Stimulated activated CD8-positive, alpha-beta memory T cell treated with anti-CD3 and anti-CD28 coated beads, Interleukin-7, amount 100 ng/mL, for 4 hours (primary cell): ENCODE data around the gene CFB.
"Not testable (repeated sequence)": the region's sequence is repeated elsewhere in the genome, so short reads cannot be mapped to it uniquely, and the experiment has no call there.

Source experiments
- DNase-seq, 2 donors: peaks; one replicate each; pipeline ENCODE4 v3.0.0-alpha.2; 2020; ENCODE audit warnings: low read depth in 2 of 2

CFB gene

DNA sequence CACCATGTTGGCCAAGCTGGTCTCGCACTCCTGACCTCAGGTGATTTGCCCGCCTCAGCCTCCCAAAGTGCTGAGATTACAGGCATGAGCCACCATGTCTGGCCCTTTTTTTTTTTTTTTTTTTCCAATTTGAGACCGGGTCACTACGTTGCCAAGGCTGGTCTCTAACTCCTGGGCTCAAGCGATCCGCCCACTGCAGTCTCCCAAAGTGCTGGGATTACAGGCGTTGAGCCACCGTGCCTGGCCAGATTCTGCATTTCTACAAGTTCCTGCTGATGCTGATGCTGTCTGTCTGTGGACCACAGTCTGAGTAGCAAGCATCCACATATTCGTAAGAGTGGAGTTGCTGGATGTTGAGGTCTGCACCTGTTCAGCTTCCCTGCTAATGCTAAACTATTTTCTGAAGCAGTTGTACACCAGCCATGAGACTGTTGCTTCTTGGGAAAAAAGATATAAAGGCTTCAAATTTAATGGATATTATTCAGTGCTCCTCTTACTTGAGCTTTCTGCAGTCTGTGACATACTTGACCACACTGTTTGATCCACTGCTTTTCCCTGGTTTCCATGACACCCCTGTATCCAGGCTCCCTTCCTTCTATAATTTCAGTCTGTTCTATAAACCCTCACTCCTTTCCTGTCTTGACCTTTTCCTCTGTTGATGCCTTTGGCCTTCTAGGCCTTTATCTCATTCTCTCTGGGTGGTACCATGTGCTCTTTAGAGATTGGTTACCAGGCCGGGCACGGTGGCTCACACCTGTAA is 33.9 kb upstream of the CFB start:
- no peak for DNase-seq

DNA sequence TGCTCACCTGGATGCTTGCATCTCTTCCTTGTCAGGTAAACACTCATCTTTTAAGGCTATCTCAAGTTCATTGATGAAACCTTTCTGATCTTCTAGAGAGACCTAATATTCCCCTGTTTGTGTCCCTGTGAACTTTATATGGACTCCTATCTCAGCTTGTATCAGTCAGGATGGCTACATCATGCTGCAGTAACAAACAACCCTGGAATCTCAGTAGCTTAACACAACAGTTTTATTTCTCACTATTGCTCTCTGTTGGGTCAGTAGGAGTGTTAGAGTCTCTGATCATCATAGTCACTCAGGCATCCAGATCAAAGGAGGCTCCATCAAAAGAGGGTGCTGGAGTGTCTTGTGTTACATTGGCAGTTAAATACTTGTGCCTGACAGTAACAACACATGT is 30.5 kb upstream of the CFB start:
- no peak for DNase-seq

DNA sequence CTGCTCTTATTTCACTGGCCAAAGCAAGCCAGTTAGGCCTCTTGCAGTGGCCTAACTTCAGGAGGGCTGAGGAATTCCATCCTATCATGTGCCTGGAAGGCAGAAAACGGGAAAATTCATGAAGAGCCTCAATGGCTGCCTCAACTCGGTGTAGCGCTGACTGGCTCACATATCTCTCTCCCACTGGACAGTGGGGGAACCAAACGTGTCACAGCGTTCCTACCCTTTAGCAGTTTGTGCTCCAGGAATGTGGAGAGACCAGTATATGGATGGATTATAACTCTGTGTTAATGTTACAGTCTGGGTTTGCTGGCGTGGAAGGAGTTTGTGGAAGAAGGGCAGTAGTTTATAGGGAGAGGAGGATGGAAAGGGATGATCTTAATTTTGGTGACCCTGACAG is 30.1 kb upstream of the CFB start:
- DNase-seq = no peak

DNA sequence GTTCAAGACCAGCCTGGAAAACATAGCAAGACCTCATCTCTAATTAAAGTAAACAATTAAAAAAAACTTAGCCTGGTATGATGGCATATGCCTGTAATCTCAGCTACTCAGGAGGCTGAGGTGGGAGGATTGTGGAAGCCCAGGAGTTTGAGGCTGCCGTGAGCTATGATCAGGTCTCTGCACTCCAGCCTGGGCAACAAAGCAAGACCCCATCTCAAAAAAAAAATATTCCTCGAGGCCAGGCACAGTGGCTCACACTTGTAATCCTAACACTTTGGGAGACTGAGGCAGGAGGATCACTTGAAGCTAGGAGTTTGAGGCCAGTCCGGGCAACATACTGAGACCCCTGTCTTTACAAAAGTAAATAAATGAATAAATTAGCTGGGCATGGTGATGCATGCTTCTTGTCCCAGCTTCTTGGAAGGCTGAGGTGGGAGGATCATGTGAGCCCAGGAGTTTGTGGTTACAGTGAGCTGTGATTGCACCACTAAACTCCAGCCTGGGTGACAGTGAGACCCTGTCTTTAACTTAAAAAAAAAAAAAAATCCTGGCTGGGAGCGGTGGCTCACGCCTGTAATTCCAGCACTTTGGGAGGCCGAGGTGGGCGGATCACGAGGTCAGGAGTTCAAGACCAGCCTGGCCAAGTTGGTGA is 27.7 kb upstream of the CFB start:
- DNase-seq = no peak

DNA sequence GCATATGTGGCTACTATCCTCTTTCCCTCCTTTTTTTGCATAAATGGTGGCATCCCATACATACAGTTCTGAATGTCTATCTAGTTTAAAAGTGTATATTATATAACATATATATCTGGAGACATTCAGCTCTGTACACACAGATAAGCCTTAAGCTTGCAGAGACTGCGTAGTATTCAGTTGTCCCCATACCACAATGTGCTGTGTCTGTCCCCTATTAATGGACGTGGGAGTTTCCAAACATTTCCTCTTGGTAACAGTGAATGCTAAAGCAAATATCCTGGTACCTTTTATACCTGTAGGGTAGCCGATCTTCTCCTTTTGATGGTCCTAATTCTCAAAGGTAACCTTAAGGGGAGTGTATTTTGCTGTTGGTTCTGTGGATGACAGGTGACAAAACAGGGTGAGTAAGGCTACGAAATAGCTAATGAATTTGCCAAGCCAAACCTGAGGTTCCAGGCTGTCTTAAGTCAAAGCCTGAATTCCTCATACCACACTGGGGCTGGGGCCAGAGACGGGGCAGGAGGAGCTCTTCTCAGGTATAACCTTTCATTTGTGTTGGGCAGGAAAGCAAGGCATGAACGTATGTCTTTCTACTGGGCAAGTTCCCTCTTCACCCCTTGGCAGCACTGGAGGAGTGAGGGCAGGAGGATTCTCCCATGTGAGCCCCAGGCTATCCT is 26.1 kb upstream of the CFB start:
- no peak for DNase-seq

DNA sequence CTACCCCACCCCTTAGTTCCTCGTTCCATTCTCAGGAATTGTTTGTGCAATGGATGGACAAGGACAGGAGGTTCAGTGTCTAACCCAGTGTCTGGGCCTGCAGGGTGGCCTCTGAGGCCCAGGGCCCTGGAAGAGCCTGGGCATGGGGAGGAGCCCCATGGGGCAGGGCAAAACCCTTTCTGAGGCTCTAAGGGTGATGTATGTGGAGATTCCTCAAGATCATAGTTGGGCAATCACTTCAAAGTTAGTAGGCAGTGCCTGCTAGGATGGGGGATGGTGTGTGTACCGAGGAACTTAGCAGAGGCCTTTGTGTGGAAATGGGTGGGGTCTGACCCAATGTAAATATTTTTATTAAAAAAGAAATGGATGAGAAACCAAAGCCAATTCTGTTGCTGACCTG is 25.1 kb upstream of the CFB start:
- DNase-seq = no peak

DNA sequence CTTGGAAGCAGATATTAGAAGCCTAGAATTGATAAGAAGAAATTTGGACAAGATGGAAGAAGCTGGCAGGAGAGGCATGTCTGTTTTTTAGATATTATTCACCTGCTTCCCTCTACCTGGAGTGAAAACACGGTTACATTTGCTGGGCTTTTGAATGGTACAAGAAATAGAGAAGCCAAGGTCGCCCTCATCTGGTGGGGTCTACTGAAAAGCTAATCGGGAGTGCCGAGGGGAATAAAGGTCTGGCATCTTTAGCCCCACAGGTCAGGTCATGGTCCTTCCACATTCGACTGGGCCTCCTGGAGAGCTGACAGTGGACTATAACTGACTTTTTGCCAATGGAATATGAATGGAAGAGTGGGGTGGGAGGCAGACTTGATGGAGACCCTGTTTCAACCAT is 23.0 kb upstream of the CFB start:
- DNase-seq = no peak

DNA sequence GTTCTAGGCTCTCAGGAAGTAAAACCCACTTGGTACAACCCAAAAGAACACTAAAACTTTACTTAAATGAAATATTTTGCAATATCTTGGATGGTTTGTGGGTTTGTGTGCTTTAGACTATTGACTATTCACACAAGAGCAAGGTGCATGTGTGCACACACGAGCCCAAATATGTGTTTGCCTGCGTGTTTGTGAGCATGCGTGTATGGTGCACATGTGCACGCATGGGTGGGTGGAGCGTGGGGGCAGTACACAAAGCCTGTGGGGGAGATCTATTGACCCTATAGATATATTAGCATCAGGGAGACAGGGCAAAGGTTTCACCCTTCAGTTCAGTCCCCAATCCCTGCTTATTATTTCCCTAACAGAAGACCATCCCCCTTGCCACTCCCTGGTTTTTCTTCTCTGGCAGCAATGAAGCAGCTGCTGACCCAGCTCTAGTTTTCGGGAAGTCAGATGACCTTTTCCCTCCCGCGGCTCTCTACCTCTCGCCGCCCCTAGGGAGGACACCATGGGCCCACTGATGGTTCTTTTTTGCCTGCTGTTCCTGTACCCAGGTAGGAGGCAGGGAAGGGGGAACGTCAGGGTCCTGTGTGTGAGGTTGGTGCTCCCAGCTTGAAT is 18.5 kb upstream of the CFB start, which contains the start of gene C2:
Gene C2, plus strand, starts transcription at position 476 of the 621 bp plus-strand sequence. Its CDS starts 36 bp downstream, at position 512.
- DNase-seq = no peak

DNA sequence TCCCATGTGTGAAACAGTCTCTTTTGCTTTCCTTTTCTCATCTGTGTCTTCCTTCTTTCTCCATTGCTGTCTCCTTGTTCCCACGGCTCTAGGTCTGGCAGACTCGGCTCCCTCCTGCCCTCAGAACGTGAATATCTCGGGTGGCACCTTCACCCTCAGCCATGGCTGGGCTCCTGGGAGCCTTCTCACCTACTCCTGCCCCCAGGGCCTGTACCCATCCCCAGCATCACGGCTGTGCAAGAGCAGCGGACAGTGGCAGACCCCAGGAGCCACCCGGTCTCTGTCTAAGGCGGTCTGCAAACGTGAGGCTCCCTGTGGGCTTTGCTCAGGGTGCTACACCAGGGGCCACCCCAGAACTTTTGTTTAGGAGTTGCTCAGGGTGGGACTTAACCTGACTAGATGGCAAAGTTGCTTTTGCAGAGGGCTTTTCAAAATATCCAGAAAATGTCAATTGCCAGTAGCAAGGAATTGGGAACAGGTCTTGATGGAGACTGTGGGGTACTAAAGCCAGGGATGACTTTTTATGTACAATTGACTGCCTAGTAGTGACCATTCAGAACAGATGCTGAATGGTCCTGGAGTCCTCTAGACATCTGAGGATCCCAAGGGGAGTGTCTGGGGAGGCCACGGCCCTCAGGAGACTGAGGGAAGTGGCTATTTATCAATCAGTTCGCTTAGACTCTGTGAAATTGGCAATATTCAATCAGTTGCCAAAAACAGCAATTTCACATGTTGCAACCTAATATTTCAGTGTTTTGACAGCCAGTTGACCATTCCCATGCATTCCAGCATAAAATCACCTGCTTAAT is 17.8 kb upstream of the CFB start:
- DNase-seq = no peak

DNA sequence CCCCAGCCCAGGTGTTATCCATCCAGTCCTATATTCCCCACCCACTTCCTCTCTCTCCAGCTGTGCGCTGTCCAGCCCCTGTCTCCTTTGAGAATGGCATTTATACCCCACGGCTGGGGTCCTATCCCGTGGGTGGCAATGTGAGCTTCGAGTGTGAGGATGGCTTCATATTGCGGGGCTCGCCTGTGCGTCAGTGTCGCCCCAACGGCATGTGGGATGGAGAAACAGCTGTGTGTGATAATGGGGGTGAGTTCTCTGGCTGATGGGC is 17.3 kb upstream of the CFB start:
- DNase-seq = no peak

DNA sequence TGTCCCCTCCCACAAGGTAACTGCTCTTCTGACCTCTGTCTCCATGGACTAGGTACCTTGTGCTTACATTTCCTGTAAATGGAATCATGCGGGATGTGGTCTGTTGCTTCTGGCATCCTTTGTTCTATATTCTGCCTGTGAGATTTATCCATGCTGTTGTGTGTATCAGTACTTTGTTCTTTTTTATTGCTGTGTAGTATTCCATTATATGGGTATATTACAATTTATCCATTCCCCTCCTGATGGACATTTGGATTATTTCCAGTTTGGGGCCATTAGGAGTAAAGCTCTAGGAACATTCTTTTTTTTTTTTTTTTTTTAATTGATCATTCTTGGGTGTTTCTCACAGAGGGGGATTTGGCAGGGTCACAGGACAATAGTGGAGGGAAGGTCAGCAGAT is 14.9 kb upstream of the CFB start:
- no peak for DNase-seq

DNA sequence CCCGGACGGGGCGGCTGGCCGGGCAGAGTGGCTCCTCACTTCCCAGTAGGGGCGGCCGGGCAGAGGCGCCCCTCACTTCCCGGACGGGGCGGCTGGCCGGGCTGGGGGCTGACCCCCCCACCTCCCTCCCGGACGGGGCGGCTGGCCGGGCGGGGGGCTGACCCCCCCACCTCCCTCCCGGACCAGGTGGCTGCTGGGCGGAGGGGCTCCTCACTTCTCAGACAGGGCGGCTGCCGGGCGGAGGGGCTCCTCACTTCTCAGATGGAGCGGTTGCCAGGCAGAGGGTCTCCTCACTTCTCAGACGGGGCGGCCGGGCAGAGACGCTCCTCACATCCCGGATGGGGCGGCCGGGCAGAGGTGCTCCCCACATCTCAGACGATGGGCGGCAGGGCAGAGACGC is 13.8 kb upstream of the CFB start:
- DNase-seq = not testable (repeated sequence)

DNA sequence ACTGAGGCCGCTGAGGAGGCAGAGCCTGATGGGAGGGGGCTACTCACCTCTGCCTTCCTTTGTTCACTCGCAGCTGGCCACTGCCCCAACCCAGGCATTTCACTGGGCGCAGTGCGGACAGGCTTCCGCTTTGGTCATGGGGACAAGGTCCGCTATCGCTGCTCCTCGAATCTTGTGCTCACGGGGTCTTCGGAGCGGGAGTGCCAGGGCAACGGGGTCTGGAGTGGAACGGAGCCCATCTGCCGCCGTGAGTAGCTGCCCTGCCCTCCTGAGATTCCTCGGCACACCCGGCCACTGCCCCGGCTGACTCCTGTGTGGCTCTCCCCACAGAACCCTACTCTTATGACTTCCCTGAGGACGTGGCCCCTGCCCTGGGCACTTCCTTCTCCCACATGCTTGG is 12.4 kb upstream of the CFB start:
- no peak for DNase-seq

DNA sequence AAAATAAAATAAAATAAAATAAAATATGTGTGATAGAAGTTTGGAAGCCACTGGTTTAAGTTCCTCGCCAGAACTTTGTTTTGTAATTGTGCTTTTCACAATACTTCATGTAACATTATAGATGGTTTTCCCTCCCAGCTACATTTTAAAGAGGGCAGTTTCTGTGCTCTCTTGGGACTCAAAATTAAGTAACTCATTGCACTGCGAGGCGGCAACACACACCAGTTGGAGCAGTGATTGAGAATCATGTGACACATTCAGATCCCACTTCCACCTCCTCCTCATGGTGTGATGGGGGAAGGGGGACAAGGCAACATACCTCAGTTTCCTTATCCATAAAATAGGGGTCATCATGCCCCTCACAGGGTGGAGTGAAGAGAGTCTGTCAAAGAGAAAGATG is 10.9 kb upstream of the CFB start:
- DNase-seq = no peak

DNA sequence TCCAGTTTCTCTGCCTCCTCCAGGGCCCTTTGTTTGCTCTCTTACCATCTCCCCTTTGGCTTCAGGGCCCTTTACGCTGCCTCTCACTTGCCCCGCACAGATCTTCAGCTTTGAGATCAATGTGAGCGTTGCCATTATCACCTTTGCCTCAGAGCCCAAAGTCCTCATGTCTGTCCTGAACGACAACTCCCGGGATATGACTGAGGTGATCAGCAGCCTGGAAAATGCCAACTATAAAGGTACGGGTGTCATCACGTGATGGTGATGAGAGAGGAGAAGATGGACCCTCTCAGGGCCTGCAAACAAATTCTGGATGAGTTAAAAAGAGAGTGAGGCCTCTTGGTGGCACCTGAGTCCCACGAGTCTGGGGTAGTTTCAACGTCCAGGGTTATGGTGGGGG is 10.1 kb upstream of the CFB start:
- DNase-seq = no peak

DNA sequence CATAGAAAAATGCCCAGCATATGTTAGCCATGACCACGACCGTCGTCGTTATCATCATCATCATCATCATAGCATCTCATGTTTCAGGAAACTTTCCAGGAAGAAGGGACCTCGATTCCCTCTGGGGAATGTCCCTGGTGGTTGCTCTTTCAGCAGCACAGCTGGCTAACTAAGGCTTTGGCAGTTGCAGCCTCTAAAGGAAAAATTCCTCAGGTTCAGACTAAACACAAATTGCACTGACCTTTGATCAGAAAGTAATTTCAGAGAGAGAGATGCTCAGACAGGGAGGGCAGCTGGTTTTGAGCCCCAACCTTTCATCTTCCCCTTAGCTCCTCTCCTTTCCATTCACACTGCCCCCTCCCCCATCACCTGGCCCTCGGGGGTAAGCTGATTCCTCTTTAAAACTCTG is 5.6 kb upstream of the CFB start:
- no peak for DNase-seq

DNA sequence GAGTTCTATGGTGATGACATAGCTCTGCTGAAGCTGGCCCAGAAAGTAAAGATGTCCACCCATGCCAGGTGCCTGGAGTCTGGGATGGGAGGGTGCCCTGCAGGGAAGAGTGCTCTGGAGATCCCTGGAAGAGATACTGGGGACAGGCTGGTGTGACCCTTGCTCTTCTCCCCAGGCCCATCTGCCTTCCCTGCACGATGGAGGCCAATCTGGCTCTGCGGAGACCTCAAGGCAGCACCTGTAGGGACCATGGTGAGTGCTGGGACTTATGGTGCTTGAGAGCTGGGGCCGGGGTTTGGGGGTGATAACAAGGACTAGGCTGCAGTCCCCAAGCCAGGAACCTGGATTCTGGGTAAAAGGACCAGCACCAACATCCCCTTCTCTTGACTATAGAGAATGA is 2.2 kb upstream of the CFB start:
- DNase-seq = no peak

DNA sequence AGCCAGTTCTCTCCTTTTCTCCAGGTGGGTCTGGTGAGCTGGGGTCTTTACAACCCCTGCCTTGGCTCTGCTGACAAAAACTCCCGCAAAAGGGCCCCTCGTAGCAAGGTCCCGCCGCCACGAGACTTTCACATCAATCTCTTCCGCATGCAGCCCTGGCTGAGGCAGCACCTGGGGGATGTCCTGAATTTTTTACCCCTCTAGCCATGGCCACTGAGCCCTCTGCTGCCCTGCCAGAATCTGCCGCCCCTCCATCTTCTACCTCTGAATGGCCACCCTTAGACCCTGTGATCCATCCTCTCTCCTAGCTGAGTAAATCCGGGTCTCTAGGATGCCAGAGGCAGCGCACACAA is 765 bp upstream of the CFB start:
- DNase-seq = no peak

DNA sequence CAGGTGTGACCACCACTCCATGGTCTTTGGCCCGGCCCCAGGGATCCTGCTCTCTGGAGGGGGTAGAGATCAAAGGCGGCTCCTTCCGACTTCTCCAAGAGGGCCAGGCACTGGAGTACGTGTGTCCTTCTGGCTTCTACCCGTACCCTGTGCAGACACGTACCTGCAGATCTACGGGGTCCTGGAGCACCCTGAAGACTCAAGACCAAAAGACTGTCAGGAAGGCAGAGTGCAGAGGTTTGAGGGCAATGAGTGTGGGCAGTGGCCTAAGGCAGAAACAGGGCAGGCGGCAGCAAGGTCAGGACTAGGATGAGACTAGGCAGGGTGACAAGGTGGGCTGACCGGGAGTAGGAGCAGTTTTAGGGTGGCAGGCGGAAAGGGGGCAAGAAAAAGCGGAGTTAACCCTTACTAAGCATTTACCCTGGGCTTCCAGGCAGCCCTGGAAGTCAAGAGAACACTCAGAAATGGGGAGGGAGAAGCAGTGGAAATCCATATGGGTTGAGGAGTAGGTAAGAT is 533 bp downstream of the CFB start:
- DNase-seq = no peak

DNA sequence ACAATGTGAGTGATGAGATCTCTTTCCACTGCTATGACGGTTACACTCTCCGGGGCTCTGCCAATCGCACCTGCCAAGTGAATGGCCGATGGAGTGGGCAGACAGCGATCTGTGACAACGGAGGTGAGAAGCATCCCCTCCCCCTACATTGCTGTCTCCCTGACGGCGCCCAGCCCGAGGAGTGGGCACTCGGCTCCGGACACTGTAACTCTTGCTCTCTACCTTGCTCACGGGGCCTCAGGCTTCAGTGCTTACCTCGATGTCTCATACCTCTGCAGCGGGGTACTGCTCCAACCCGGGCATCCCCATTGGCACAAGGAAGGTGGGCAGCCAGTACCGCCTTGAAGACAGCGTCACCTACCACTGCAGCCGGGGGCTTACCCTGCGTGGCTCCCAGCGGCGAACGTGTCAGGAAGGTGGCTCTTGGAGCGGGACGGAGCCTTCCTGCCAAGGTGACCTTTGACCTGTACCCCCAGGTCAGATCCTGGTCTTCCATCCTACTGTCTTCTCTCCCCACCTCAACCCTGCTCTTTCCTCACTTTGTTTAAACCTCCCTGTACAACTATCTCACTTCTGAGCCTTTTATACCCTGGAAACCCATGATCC is 1.3 kb downstream of the CFB start:
- DNase-seq = no peak

DNA sequence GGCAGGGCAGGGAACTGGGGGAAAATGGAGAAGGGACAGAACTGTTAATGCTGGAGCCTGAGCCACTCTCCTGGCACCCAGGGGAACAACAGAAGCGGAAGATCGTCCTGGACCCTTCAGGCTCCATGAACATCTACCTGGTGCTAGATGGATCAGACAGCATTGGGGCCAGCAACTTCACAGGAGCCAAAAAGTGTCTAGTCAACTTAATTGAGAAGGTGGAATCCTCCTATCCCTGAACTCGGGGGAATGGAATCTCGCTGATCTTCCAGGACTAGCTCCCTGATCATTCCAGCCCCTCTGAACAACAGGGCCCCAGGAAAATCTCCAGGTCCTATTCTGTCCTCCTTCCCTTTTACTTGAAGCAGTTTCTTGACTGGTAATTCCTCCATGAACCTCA is 2.0 kb downstream of the CFB start:
- DNase-seq = no peak

DNA sequence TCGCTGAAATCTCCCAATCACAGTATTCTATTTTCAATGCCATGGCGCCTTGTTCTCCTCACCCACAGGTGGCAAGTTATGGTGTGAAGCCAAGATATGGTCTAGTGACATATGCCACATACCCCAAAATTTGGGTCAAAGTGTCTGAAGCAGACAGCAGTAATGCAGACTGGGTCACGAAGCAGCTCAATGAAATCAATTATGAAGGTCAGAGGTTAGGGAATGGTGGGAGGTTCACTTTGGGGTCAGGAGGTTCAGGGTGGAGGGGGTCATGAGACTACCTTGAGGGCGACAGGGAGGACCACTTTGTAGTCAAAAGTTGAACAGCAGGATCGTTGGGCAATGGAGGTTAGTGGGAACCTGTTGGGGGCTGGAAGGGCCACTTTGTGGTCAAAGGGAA is 2.4 kb downstream of the CFB start:
- DNase-seq = no peak
